ACC112 (cell line): ENCODE results near the gene DNTT.
"Not testable (repeated sequence)": the region's sequence is repeated elsewhere in the genome, so short reads cannot be mapped to it uniquely, and the experiment has no call there.

Experiments used
- H2AFZ ChIP-seq: fragments of 200-600 bp; sonication (generic); one replicate; pipeline ENCODE4 v1.6.0; 2017; ENCODE audit warnings: antibody characterized with exemption, low read length; ENCODE audit not compliant: unreplicated experiment
- H3K27ac ChIP-seq: fragments of 200-600 bp; sonication (generic); 2 replicates; pipeline ENCODE4 v1.5.1; 2014; ENCODE audit warnings: low read depth, mild to moderate bottlenecking, antibody characterized with exemption, low read length, moderate library complexity
- H3K27me3 ChIP-seq: fragments of 200-600 bp; sonication (generic); 2 replicates; pipeline ENCODE4 v1.6.1; 2014; ENCODE audit warnings: mild to moderate bottlenecking, antibody characterized with exemption, low read length, moderate library complexity, mixed read lengths; ENCODE audit not compliant: insufficient read depth
- H3K36me3 ChIP-seq: fragments of 200-600 bp; sonication (generic); 2 replicates; pipeline ENCODE4 v1.6.1; 2016; ENCODE audit warnings: mild to moderate bottlenecking, antibody characterized with exemption, low read length, moderate library complexity, mixed read lengths; ENCODE audit not compliant: insufficient read depth
- H3K4me1 ChIP-seq: fragments of 200-600 bp; sonication (generic); one replicate; pipeline ENCODE4 v1.6.1; 2016; ENCODE audit warnings: low read length, mixed read lengths; ENCODE audit not compliant: insufficient read depth, unreplicated experiment, control insufficient read depth
- H3K4me3 ChIP-seq: fragments of 200-600 bp; sonication (generic); 2 replicates; pipeline ENCODE4 v1.5.1; 2014; ENCODE audit warnings: mild to moderate bottlenecking, low read depth, low read length
- H3K79me2 ChIP-seq: fragments of 200-600 bp; sonication (generic); one replicate; pipeline ENCODE4 v1.6.0; 2016; ENCODE audit warnings: low read length; ENCODE audit not compliant: control insufficient read depth, unreplicated experiment, insufficient read depth

DNTT gene

DNA sequence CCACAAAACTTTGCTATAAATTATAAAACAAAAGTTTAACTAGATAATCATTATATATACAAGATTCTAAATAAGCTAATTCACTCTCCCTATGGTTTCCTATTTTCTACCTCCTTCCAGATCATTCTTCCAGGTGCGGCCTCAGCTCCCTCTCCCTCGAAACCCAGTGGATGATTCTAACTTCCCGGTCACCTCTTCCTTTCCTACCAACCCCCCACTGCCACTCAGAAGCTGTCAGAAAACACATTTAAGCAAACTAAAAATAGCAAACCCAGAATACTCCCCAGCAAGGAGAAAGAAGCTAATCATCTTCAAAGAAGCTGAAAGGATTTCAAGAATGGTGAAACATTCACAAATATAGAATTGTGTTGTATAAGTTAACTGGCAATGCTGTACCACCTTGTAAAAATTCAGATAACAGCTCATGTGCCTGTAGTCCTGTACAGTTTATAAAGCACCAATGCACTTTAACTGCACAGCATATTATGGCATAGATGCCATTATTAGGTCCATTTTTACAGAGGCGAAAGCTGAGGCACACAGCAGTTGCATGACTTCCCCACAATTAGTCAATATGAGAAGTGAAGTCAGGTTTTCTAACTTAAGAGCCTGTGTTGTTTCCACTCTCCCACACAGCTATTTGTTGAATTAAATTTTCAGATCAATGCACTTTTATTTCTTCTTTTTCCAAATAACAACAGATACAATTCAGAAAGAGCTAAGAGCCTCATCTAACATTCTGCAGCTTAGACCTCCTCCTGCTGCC lies 13.7 kb upstream of the DNTT start:
- no peak overlapping the region for H3K4me3 ChIP-seq
- no peak overlapping the region for H2AFZ ChIP-seq

DNA sequence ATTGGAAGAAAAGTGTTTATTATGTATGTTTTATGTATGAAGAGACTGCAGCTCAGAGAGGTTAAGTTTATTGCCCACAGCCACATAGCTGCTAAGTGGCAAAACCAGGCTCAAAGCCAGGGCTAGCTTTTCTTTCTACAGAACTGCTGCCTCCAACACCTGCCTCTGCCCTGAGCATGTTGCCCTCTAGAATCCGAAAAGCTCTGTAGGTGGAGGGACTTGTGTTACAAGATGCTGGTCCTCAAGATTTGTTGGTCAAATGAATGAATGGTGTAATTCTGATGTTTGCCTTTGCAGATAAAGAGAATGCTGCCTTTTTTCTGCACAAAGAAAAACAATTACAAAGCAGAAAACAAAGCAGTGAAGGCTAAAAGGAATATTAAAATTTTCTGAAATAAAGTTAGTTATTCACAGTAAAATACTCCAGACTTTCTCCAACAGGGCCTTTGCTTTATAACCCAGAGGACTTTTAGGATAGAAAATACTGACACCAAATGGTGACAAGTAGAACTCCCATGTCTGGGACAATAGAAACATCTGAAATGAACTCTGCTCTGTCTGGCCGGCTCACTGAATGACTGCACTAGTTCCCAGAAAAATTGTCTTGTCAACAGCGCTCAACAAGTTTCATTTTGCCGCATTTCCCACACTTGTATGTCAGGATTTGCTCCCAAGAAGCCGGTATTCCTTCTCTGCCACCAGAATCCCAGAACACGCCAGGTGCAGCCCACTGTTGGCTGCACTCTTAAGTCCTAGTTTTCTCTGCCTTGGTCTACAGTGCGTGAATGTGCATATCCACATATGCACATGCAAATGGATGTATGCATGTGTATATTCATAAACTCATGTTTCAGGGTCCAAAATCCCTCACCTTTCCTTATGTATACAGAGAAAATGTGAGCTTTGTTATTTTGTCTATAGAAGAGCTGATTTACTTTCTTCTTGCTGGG lies 11.0 kb upstream of the DNTT start:
- Histone ChIP-seq H3K36me3 (no peaks in the 10 kb centered on the region), H3K27ac (no peak overlapping the region), H3K4me3 (no peak overlapping the region), H3K4me1 (no peaks in the 10 kb centered on the region), H3K27me3 (peaks cover 63% of the 10 kb centered on the region), H2AFZ (no peak overlapping the region), H3K79me2 (no peaks in the 10 kb centered on the region)

More for the DNA sequence above, 13.7 kb upstream of the DNTT start:
- no peaks in the 10 kb centered on the region for H3K36me3 ChIP-seq
- peaks cover 45% of the 10 kb centered on the region for H3K27me3 ChIP-seq
- H3K4me1 ChIP-seq = no peaks in the 10 kb centered on the region
- no peaks in the 10 kb centered on the region for H3K79me2 ChIP-seq
- H3K27ac ChIP-seq = no peak overlapping the region

DNA sequence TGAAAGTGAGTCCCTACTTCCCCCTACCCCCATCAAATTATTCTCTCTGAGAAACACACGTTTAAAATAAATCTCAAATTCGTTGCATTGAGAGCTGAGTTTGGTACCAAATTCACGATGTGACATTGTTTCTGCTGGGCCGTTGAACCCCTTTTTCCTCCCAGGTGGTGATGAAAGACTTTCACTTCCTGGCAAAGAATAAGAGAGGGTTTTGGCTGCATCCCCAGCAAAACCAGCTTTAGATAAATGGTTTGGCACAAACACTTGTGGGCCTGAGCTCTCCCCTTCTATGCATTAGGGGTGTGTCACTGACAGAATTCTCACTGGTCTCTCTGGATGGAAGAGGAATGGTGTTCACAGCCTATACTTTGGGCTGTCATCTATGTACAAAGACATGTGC lies 8.8 kb upstream of the DNTT start:
- no peaks in the 10 kb centered on the region for H3K4me1 ChIP-seq
- H3K27ac ChIP-seq = no peak overlapping the region
- H3K4me3 ChIP-seq = no peak overlapping the region
- H3K36me3 ChIP-seq = no peaks in the 10 kb centered on the region
- H3K79me2 ChIP-seq = no peaks in the 10 kb centered on the region
- no peak overlapping the region for H2AFZ ChIP-seq
- H3K27me3 ChIP-seq = peaks cover 75% of the 10 kb centered on the region

DNA sequence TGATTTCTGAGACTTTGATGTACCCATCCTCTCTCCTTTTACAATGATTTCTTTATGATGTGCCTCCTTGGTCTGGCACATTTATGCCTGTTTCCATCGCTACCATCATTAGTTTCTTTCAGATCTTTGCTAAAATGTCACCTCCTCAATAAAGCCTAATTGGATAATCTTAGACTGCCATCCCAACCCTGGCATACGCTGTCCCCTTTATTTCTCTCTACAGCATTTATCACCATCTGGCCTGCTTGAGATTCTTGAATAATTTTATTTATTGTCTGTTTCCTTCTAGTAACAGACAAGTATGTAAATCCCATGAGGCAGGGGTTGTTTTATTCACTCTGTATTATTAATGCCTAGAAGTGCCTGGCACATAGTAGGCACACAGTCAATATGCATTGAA lies 6.7 kb upstream of the DNTT start:
- Histone ChIP-seq H3K27ac (no peak overlapping the region), H3K4me1 (no peaks in the 10 kb centered on the region), H3K79me2 (no peaks in the 10 kb centered on the region), H3K27me3 (peaks cover 80% of the 10 kb centered on the region), H3K4me3 (no peak overlapping the region), H2AFZ (no peak overlapping the region), H3K36me3 (no peaks in the 10 kb centered on the region)

DNA sequence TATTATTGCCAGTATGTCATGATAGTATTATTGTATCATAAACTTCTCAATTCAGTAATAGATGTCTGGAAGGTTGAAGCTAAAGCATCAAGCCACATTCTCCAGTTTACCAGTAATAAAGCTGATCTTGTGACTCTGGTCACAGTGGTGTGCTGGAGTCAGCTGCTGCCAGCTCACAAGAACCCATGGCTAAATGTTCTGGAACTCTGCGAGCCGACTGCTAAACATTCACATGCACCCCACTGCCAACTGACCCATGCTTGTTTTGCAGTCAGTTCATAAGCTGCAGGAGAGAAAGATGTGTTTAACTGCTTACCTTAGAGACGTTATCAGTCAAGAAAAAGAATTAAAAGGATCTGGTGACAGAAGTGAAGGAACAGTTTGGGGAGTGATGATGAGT lies 5.9 kb upstream of the DNTT start:
- Histone ChIP-seq H3K4me1 (no peaks in the 10 kb centered on the region), H2AFZ (no peak overlapping the region), H3K27ac (no peak overlapping the region), H3K27me3 (peaks cover 87% of the 10 kb centered on the region), H3K36me3 (no peaks in the 10 kb centered on the region), H3K79me2 (no peaks in the 10 kb centered on the region), H3K4me3 (no peak overlapping the region)

DNA sequence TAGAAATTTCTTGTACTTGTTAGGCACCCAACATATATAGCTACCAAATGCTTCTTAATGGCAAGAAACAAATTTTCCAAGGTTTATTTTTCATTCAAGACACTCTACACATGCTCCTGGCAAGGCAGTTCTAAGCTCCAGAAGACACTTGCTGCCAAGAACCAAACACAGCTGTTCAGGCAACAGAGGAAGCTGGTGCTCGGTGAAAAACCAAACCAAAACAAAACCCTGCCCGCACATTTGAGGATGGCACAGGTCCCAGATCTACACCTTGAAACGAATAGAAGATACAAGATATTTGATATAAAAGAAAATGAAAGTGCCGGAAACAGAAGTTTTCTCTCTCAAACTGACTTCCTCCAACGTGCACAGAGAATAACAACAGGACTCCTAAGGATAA lies 4.9 kb upstream of the DNTT start:
- Histone ChIP-seq H3K27me3 (peaks cover 87% of the 10 kb centered on the region), H3K4me1 (no peaks in the 10 kb centered on the region), H3K79me2 (no peaks in the 10 kb centered on the region), H3K4me3 (no peak overlapping the region), H2AFZ (no peak overlapping the region), H3K36me3 (no peaks in the 10 kb centered on the region), H3K27ac (no peak overlapping the region)

DNA sequence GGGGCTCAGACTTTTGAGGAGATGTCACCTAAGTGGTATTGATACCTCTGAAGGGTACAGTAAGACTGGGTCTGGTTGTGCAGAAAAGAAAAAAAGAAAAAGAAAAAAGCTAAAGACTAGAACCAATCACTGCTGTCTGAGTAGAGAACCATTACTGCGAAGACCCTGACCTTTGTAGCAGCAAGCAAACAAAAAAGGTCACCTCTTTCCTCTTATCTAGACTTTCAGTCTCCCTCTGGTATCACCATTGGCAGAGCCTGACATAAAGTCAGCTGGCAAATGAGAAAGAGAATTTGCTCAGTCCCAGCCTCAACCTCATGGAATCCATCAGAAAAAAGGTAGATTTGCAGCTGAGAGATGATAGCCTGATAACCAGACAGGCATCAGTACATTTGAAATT lies 2.6 kb upstream of the DNTT start:
- H2AFZ ChIP-seq = no peak overlapping the region
- no peaks in the 10 kb centered on the region for H3K36me3 ChIP-seq
- H3K27me3 ChIP-seq = peaks cover 92% of the 10 kb centered on the region
- H3K27ac ChIP-seq = no peak overlapping the region
- no peaks in the 10 kb centered on the region for H3K4me1 ChIP-seq
- no peak overlapping the region for H3K4me3 ChIP-seq
- no peaks in the 10 kb centered on the region for H3K79me2 ChIP-seq

- H3K27ac ChIP-seq = no peak overlapping the region
- no peak overlapping the region for H3K4me3 ChIP-seq
- H2AFZ ChIP-seq = no peak overlapping the region
- peaks cover 65% of the 10 kb centered on the region for H3K27me3 ChIP-seq
- H3K4me1 ChIP-seq = no peaks in the 10 kb centered on the region
- H3K36me3 ChIP-seq = no peaks in the 10 kb centered on the region
- H3K79me2 ChIP-seq = no peaks in the 10 kb centered on the region
These were observed 785 bp downstream of the DNTT start for GRCh38 chr10:96305019-96305418.

DNA sequence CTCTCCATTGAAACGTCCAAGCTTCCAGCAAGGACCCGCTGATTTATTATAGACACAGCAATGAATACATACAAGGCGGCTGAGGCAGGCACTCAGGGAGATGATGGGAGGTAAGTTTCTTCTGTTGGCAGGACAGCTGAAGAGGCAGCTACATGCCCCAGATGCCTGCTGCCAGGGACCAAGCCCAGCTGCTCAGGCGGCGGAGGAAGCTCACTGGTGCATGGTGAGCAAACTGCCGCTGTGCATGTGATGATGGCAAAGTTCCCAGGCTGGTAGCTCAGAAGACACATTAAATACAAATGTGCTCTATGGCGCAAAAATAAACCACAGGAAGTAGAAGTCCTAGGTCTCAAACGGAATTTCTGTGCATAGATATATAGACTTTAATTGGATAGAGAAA lies 2.3 kb downstream of the DNTT start:
- Histone ChIP-seq H3K4me1 (no peaks in the 10 kb centered on the region), H3K27ac (no peak overlapping the region), H3K36me3 (no peaks in the 10 kb centered on the region), H3K4me3 (no peak overlapping the region), H3K79me2 (no peaks in the 10 kb centered on the region), H2AFZ (no peak overlapping the region), H3K27me3 (peaks cover 50% of the 10 kb centered on the region)

GRCh38 chr10:96308854-96309253 lies 4.6 kb downstream of the DNTT start:
- H3K4me3 ChIP-seq, H3K36me3 ChIP-seq, H3K27ac ChIP-seq, H3K79me2 ChIP-seq, H2AFZ ChIP-seq, H3K4me1 ChIP-seq: not testable (repeated sequence)
- peaks cover 43% of the 10 kb centered on the region for H3K27me3 ChIP-seq
